Gastroesophageal sphincter (tissue), 4 donors: ENCODE results near the gene AK1. TPM values are rescaled to one million over a fixed set of nuclear protein-coding genes. Genes with fewer than 3 reads are reported as not detected.

Experiments used
- ATAC-seq: fragments of 150-250 bp; one replicate; pipeline ENCODE4 v1.9.1; 2016; ENCODE audit warnings: mild to moderate bottlenecking, moderate library complexity
- H3K27ac ChIP-seq, 4 donors: fragments of 200-600 bp; sonication (generic) in 3 of 4; 1 replicate in 3 of 4; 2 replicates in 1 of 4; pipeline ENCODE4 v1.5.1; 2016 to 2019
- H3K27me3 ChIP-seq: fragments of 200-600 bp; sonication (generic); one replicate; pipeline ENCODE4 v1.5.1; 2019
- H3K36me3 ChIP-seq, 2 donors: fragments of 200-600 bp; sonication (generic); one replicate each; pipeline ENCODE4 v1.5.1; 2019; ENCODE audit warnings: control low read depth in 1 of 2
- H3K4me1 ChIP-seq, 3 donors: fragments of 200-600 bp; sonication (generic); 1 replicate in 2 of 3; 2 replicates in 1 of 3; pipeline ENCODE4 v1.5.1; 2016 to 2019; ENCODE audit warnings: control low read depth in 2 of 3
- H3K4me3 ChIP-seq, 2 donors: fragments of 200-600 bp; sonication (generic); one replicate each; pipeline ENCODE4 v1.5.1; 2019; ENCODE audit warnings: mild to moderate bottlenecking in 1 of 2, moderate library complexity in 1 of 2
- H3K9me3 ChIP-seq, 3 donors: fragments of 200-600 bp; sonication (generic); one replicate each; pipeline ENCODE4 v1.5.1; 2017 to 2019; ENCODE audit warnings: control low read depth in 2 of 3
- EP300 ChIP-seq: sonication (generic); formaldehyde crosslinking; IDR thresholded peaks from one replicate; pipeline ENCODE4 v1.6.1; 2017; ENCODE audit warnings: antibody characterized with exemption, mild to moderate bottlenecking
- POLR2A ChIP-seq, 2 donors: fragments of 450-650 bp; IDR thresholded peaks; one replicate each; pipeline ENCODE4 v1.6.1; 2017; ENCODE audit warnings: antibody characterized with exemption in 2 of 2, mild to moderate bottlenecking in 2 of 2, moderate library complexity in 1 of 2
- POLR2AphosphoS5 ChIP-seq: sonication (generic); formaldehyde crosslinking; IDR thresholded peaks from one replicate; pipeline ENCODE4 v1.6.1; 2017; ENCODE audit warnings: antibody characterized with exemption
- WGBS, 2 donors: methylation state at CpG; one replicate each; pipeline ENCODE4 v1.1.5; 2018; ENCODE audit warnings: low coverage in 1 of 2; 5-methylcytosine and 5-hydroxymethylcytosine counted together
- total RNA-seq, 4 donors: library from RNA; depleted of rRNA; stranded (reverse); fragments of >200 nt; gene quantifications; one replicate each; pipeline ENCODE4 v1.1.0, GENCODE V29; 2016
- TF ChIP-seq, protein P1 (sequence below), 4 experiments: fragments of 200-600 bp in 2 of 4; fragments of 450-650 bp in 2 of 4; sonication (generic) in 1 of 4; IDR thresholded peaks; one replicate each; pipeline ENCODE4 v1.5.1; 2017 to 2019; ENCODE audit warnings: antibody characterized with exemption in 4 of 4, mild to moderate bottlenecking in 2 of 4, moderate library complexity in 2 of 4

AK1 gene
- total RNA-seq, 4 donors from 2014 or later: 46.7 to 73.9 (median 49.7) TPM

DNA sequence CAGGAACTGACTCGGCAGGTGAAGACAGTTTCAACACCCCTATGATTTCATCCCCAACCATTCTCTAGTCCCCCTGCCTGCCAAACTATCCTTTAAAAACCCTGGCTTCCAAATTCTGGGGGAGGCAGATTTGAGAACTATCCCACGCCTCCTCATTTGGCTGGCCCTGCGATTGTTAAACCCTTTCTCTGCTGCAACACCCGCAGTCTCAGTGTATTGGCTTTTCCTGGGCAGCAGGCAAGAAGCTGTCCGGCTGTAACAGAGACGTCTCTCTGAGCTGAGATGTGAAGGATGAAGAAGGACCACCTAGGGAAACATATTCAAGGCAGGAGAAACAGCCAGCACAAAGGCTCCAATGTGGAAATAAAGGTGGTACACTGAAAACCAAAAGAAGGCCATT lies 15.4 kb upstream of the AK1 start:
- Histone ChIP-seq H3K27me3 (no peaks in the 10 kb centered on the region), H3K4me3 (no peak overlapping the region), H3K4me1 (peaks cover 0 to 25% (median 6%) of the 10 kb centered on the region in 3 donors), H3K36me3 (peaks cover 0 to 88% of the 10 kb centered on the region in 2 donors), H3K9me3 (peaks cover 0 to 13% (median 0%) of the 10 kb centered on the region in 3 donors), H3K27ac (no peak overlapping the region)
- 82% methylated on average over 3 of the region's 6 CpGs; no CpG with 5 or more reads in 1 of the 2 donors for WGBS, 2 donors
- no peak for ATAC-seq
- TF ChIP-seq EP300: no peak
- TF ChIP-seq POLR2AphosphoS5: no peak
- TF ChIP-seq, protein P1, sequence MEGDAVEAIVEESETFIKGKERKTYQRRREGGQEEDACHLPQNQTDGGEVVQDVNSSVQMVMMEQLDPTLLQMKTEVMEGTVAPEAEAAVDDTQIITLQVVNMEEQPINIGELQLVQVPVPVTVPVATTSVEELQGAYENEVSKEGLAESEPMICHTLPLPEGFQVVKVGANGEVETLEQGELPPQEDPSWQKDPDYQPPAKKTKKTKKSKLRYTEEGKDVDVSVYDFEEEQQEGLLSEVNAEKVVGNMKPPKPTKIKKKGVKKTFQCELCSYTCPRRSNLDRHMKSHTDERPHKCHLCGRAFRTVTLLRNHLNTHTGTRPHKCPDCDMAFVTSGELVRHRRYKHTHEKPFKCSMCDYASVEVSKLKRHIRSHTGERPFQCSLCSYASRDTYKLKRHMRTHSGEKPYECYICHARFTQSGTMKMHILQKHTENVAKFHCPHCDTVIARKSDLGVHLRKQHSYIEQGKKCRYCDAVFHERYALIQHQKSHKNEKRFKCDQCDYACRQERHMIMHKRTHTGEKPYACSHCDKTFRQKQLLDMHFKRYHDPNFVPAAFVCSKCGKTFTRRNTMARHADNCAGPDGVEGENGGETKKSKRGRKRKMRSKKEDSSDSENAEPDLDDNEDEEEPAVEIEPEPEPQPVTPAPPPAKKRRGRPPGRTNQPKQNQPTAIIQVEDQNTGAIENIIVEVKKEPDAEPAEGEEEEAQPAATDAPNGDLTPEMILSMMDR (IDR thresholded peaks at IDR 0.05): no peak
- TF ChIP-seq POLR2A (IDR thresholded peaks at IDR 0.05): no peak

- peaks cover 0 to 11% (median 0%) of the 10 kb centered on the region in 3 donors for H3K4me1 ChIP-seq
- ATAC-seq: no peak
- TF ChIP-seq, protein P1 (IDR thresholded peaks at IDR 0.05): no peak
- TF ChIP-seq POLR2A (IDR thresholded peaks at IDR 0.05) (no peak), POLR2AphosphoS5 (no peak), EP300 (no peak)
- H3K4me3 ChIP-seq: no peak overlapping the region
- H3K27ac ChIP-seq: no peak overlapping the region
- H3K36me3 ChIP-seq: peaks cover 0 to 100% of the 10 kb centered on the region in 2 donors
- WGBS, 2 donors: 83% methylated on average over 1 of the region's 3 CpGs; no CpG with 5 or more reads in 1 of the 2 donors
- peaks cover 0 to 13% (median 0%) of the 10 kb centered on the region in 3 donors for H3K9me3 ChIP-seq
- H3K27me3 ChIP-seq: no peaks in the 10 kb centered on the region
These were observed 12.6 kb upstream of the AK1 start for GRCh38 chr9:127890053-127890452.

- H3K36me3 ChIP-seq: peaks cover 0 to 95% of the 10 kb centered on the region in 2 donors
- ATAC-seq: no peak
- TF ChIP-seq EP300: no peak
- no peak for TF ChIP-seq POLR2A (IDR thresholded peaks at IDR 0.05)
- TF ChIP-seq POLR2AphosphoS5: no peak
- TF ChIP-seq, protein P1 (IDR thresholded peaks at IDR 0.05): no peak
- peaks cover 0 to 28% (median 0%) of the 10 kb centered on the region in 3 donors for H3K4me1 ChIP-seq
- 68 to 69% methylated on average over 2 of the region's 2 CpGs for WGBS, 2 donors
- H3K9me3 ChIP-seq: peaks cover 0 to 2% (median 0%) of the 10 kb centered on the region in 3 donors
- no peak overlapping the region for H3K27ac ChIP-seq
- H3K27me3 ChIP-seq: no peaks in the 10 kb centered on the region
- no peak overlapping the region for H3K4me3 ChIP-seq
These were observed 10.3 kb upstream of the AK1 start for GRCh38 chr9:127887792-127888191.

GRCh38 chr9:127886401-127886972 lies 9.0 kb upstream of the AK1 start:
- H3K4me1 ChIP-seq: peaks cover 0 to 30% (median 0%) of the 10 kb centered on the region in 3 donors
- no peaks in the 10 kb centered on the region for H3K9me3 ChIP-seq
- H3K27me3 ChIP-seq: no peaks in the 10 kb centered on the region
- no peak overlapping the region for H3K4me3 ChIP-seq
- H3K27ac ChIP-seq: no peak overlapping the region
- peaks cover 0 to 84% of the 10 kb centered on the region in 2 donors for H3K36me3 ChIP-seq
- TF ChIP-seq POLR2AphosphoS5 (no peak), EP300 (no peak), POLR2A (IDR thresholded peaks at IDR 0.05) (no peak)
- TF ChIP-seq, protein P1 (IDR thresholded peaks at IDR 0.05): no peak
- no peak for ATAC-seq
- 95 to 97% methylated on average over 4 to 9 of the region's 18 CpGs for WGBS, 2 donors
